ENCODE data around the gene AANAT.

AANAT gene

GRCh38 chr17:76469076-76469990 lies 1.9 kb downstream of the AANAT start:
- no peak for DNase-seq

- DNase-seq = no peak
Measured at GRCh38 chr17:76469991-76470739, 2.8 kb downstream of the AANAT start.

GRCh38 chr17:76471498-76472257 lies 4.3 kb downstream of the AANAT start:
- DNase-seq = no peak

GRCh38 chr17:76472258-76472645 lies 4.8 kb downstream of the AANAT start:
- no peak for DNase-seq

GRCh38 chr17:76472726-76473125 lies 5.3 kb downstream of the AANAT start:
- no peak for DNase-seq

- no peak for DNase-seq
Measured at GRCh38 chr17:76473541-76473985, 6.2 kb downstream of the AANAT start.

GRCh38 chr17:76474238-76474637 lies 6.8 kb downstream of the AANAT start:
- DNase-seq = no peak

GRCh38 chr17:76474894-76475293 lies 7.5 kb downstream of the AANAT start:
- DNase-seq = no peak

- no peak for DNase-seq
Measured at GRCh38 chr17:76475302-76475701, 7.9 kb downstream of the AANAT start.

GRCh38 chr17:76476736-76477135 lies 9.3 kb downstream of the AANAT start:
- no peak for DNase-seq

GRCh38 chr17:76477576-76477975 lies 10.2 kb downstream of the AANAT start:
- DNase-seq = no peak

GRCh38 chr17:76478097-76478496 lies 10.7 kb downstream of the AANAT start:
- DNase-seq = no peak

- DNase-seq = no peak
Measured at GRCh38 chr17:76478730-76479514, 11.5 kb downstream of the AANAT start.

- DNase-seq = no peak
Measured at GRCh38 chr17:76479515-76480060, 12.2 kb downstream of the AANAT start.

- no peak for DNase-seq
Measured at GRCh38 chr17:76480632-76481031, 13.2 kb downstream of the AANAT start.

GRCh38 chr17:76481071-76481655 lies 13.8 kb downstream of the AANAT start:
- no peak for DNase-seq

- DNase-seq = no peak
Measured at GRCh38 chr17:76484228-76484725, 16.9 kb downstream of the AANAT start.

- DNase-seq = peak; percentile 74
Measured at GRCh38 chr17:76485569-76485968, 18.2 kb downstream of the AANAT start.

GRCh38 chr17:76487451-76488192 lies 20.2 kb downstream of the AANAT start:
- no peak for DNase-seq

- no peak for DNase-seq
Measured at GRCh38 chr17:76490112-76490710, 22.8 kb downstream of the AANAT start.
